Pancreas (tissue), 10 donors: ENCODE results near the gene WDR53. TPM values are rescaled to one million over a fixed set of nuclear protein-coding genes. Genes with fewer than 3 reads are reported as not detected.

ENCODE experiments used
- ATAC-seq, 4 donors: fragments of 200-7000 bp; cut with Tn5 transposase; one replicate each; pipeline versions ENCODE4 v1.8.0 to v1.9.1; 2020; ENCODE audit warnings: mild to moderate bottlenecking in 4 of 4, moderate library complexity in 4 of 4
- DNase-seq, 6 donors: peaks; one replicate each; pipeline ENCODE4 v3.0.0-alpha.2; 2020
- FAIRE-seq: peaks from 2 replicates; lab custom pipeline; 2012; peaks lifted over from hg19 to GRCh38; lab: Jason Lieb, UNC
- H3K27ac ChIP-seq, 4 donors: fragments of 200-600 bp; sonication (generic); 1 replicate in 3 of 4; 2 replicates in 1 of 4; pipeline versions ENCODE4 v1.5.0 to v1.8.0; 2020
- H3K27me3 ChIP-seq, 4 donors: fragments of 200-600 bp; one replicate each; pipeline ENCODE4 v1.8.0; 2021
- H3K36me3 ChIP-seq, 3 donors: fragments of 200-600 bp; sonication (generic) in 1 of 3; one replicate each; pipeline versions ENCODE4 v1.5.0 to v1.8.0; 2020 to 2021
- H3K4me1 ChIP-seq, 3 donors: fragments of 200-600 bp; one replicate each; pipeline ENCODE4 v1.8.0; 2021
- H3K4me3 ChIP-seq, 4 donors: fragments of 200-600 bp; sonication (generic) in 2 of 4; one replicate each; pipeline versions ENCODE4 v1.5.0 to v1.8.0; 2020 to 2021
- H3K9me3 ChIP-seq, 4 donors: fragments of 200-600 bp; one replicate each; pipeline ENCODE4 v1.8.0; 2021
- WGBS, 2 donors: extraction: QIAGEN DNeasy Blood & Tissue Kit; methylation state at CpG; one replicate each; pipeline ENCODE4 v1.1.7; 2013; 5-methylcytosine and 5-hydroxymethylcytosine counted together
- intact Hi-C, 3 donors: fragments of 100-400 bp; cut with DNase I; formaldehyde crosslinking; loops; one replicate each; pipeline versions ENCODE4 v1.11.1 to v1.14.2; 2022
- polyA plus RNA-seq, 2 donors: library from polyadenylated mRNA; stranded (reverse); fragments of 200-250 nt; gene quantifications; one replicate each; pipeline ENCODE4 v1.2.3, GENCODE V29; 2013
- total RNA-seq, 6 donors: library from RNA; stranded (reverse); fragmentation: NEBNext Ultra II Directional in 4 of 6; extraction: Animal tissue kit (Norgen Biotek cat#: 25700) in 4 of 6; gene quantifications; one replicate each; pipeline versions ENCODE4 v1.2.1 to v1.2.4, GENCODE V29; 2021 to 2023
- TF ChIP-seq, protein P1 (sequence below), 4 donors: fragments of 200-600 bp; sonication (generic) in 3 of 4; IDR thresholded peaks; one replicate each; pipeline versions ENCODE4 v1.5.0 to v1.8.0; 2021; ENCODE audit warnings: antibody characterized with exemption in 4 of 4
- donor health status: healthy with polysubstance abuse.
- donor health status: DM: no; HTN: no; CAD: no; lungs with moderate emphysema.
- donor health status: DM: no; HTN: no; CAD: no.
- donor health status: control.
- donor health status: control.
- donor health status: Bipolar disorder and iron deficiency.
- donor health status: DM: yes; HTN: yes; CAD: no.
- donor health status: DM: no; HTN: no; CAD: no.
- donor health status: DM: no; HTN: no; CAD: no.
- donor health status: DM: yes; HTN: yes; CAD: no.

WDR53 gene
- total and polyA plus RNA-seq, 8 donors, result 3.2 to 10.6 (median 4.0) TPM

DNA sequence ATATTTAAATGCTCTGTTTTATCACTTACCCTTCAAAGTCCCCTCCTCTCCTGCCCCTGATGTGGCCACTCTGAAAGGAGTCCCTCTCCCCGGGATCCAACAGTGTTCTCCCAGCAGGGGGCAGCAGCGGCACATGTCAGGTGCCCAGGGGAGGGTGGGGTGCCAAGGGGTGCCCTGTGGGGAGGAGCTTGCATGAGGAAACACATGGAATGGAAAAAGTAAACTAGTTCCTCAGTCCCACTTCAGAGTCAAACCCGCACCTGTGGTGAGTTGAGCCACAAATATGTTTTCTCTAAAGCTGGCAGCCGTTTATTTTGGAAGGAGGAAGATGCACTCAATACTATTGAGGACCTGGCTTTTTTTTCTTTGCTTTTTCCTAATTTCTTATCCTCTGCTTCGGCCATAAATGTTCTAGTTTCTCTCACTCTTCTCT lies 41.0 kb upstream of the WDR53 start:
- peak; percentile 97 to 100 (median 100) for ATAC-seq
- no peaks in the 10 kb centered on the region for H3K36me3 ChIP-seq
- no peaks in the 10 kb centered on the region for H3K9me3 ChIP-seq
- H3K27me3 ChIP-seq, result no peaks in the 10 kb centered on the region
- H3K4me1 ChIP-seq, result peaks cover 0 to 3% (median 0%) of the 10 kb centered on the region in 3 donors
- TF ChIP-seq, protein P1, sequence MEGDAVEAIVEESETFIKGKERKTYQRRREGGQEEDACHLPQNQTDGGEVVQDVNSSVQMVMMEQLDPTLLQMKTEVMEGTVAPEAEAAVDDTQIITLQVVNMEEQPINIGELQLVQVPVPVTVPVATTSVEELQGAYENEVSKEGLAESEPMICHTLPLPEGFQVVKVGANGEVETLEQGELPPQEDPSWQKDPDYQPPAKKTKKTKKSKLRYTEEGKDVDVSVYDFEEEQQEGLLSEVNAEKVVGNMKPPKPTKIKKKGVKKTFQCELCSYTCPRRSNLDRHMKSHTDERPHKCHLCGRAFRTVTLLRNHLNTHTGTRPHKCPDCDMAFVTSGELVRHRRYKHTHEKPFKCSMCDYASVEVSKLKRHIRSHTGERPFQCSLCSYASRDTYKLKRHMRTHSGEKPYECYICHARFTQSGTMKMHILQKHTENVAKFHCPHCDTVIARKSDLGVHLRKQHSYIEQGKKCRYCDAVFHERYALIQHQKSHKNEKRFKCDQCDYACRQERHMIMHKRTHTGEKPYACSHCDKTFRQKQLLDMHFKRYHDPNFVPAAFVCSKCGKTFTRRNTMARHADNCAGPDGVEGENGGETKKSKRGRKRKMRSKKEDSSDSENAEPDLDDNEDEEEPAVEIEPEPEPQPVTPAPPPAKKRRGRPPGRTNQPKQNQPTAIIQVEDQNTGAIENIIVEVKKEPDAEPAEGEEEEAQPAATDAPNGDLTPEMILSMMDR (IDR thresholded peaks at IDR 0.05), result peak; percentile 37 to 80 (median 68)
- DNase-seq, result peak; percentile 80 to 98 (median 90)
- intact Hi-C loops, result loop anchor here in 1 of 3 donors (5.0 kb wide), 1 partner anchor 78 kb away; no protein-coding TSS in a partner anchor
- no peak overlapping the region for H3K4me3 ChIP-seq
- peak overlapping the region in 1 of 4 donors; percentile 15 for H3K27ac ChIP-seq
- no peak for FAIRE-seq
- 9 to 14% methylated on average over 5 of the region's 5 CpGs for WGBS, 2 donors

DNA sequence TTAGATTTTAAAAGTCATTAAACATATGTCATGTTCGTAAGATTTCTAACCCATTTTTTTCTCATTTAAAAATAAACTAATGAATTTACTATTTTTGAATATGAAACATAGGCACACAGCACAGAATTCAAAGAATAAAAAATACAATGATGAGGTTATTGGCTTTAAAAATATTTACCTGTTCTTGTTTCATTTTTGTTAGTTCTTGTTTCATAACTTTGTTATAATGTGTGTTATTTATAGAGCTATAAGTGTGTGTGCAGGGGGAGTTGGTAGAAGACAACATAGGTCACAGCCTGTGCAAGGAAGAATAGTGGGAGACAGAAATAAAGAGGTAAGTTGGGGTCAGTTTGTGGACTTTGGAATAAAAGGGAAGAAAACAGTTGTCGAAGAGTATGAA lies 40.3 kb upstream of the WDR53 start:
- no peak for ATAC-seq
- H3K4me3 ChIP-seq, result no peak overlapping the region
- no peaks in the 10 kb centered on the region for H3K36me3 ChIP-seq
- WGBS, 2 donors, result 89 to 92% methylated on average over 2 of the region's 2 CpGs
- no peak overlapping the region for H3K27ac ChIP-seq
- FAIRE-seq, result no peak
- no peak for DNase-seq
- TF ChIP-seq, protein P1 (IDR thresholded peaks at IDR 0.05), result no peak
- H3K4me1 ChIP-seq, result peaks cover 0 to 3% (median 0%) of the 10 kb centered on the region in 3 donors
- intact Hi-C loops, result loop anchor here in 1 of 3 donors (5.0 kb wide), 1 partner anchor 79 kb away; no protein-coding TSS in a partner anchor
- H3K9me3 ChIP-seq, result no peaks in the 10 kb centered on the region
- no peaks in the 10 kb centered on the region for H3K27me3 ChIP-seq

DNA sequence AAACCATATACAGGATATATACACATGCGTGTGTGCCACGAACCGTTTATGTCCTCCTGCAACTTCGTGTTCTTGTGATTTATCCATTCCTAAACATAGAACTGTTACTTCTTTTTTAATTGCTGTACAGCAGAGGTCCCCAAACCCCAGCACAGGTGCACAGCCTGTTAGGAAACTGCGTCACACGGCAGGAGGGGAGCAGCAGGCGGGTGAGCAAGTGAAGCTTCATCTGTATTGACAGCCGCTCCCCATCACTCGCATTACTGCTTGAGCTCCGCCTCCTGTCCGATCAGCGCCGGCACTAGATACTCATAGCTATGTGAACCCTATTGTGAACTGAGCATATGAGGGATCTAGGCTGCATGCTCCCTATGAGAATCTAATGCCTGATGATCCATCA lies 36.2 kb upstream of the WDR53 start:
- TF ChIP-seq, protein P1 (IDR thresholded peaks at IDR 0.05), result no peak
- no peak overlapping the region for H3K27ac ChIP-seq
- H3K36me3 ChIP-seq, result no peaks in the 10 kb centered on the region
- FAIRE-seq, result no peak
- no peak for DNase-seq
- intact Hi-C loops, result no loop called here
- whole genome bisulfite sequencing, 2 donors, result 50 to 56% methylated on average over 13 of the region's 13 CpGs
- ATAC-seq, result no peak
- no peaks in the 10 kb centered on the region for H3K27me3 ChIP-seq
- no peaks in the 10 kb centered on the region for H3K9me3 ChIP-seq
- no peak overlapping the region for H3K4me3 ChIP-seq
- H3K4me1 ChIP-seq, result peaks cover 0 to under 1% (median 0%) of the 10 kb centered on the region in 3 donors

DNA sequence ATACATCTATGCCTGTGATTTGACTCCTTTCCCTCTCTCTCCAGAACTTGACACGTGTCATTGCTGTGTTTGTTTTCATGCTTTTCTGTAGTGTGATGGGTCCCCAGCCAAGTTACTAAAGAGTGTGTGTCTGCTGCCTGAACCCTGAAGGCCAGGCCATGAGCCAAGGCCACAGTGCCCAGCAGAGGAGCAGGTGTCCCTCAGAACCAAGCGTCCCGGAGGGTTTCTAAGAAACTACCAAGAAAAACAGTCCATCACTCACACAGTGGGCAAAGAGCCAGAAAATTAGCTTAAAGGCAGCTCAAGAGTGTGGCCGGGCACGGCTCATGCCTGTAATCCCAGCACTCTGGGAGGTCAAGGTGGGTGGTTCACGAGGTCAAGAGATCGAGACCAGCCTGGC lies 35.3 kb upstream of the WDR53 start:
- no peaks in the 10 kb centered on the region for H3K9me3 ChIP-seq
- ATAC-seq (no peak), FAIRE-seq (no peak), DNase-seq (no peak)
- WGBS, 2 donors, result 35 to 47% methylated on average over 7 of the region's 7 CpGs
- H3K27me3 ChIP-seq, result no peaks in the 10 kb centered on the region
- intact Hi-C loops, result no loop called here
- no peak overlapping the region for H3K27ac ChIP-seq
- H3K4me3 ChIP-seq, result no peak overlapping the region
- H3K4me1 ChIP-seq, result no peaks in the 10 kb centered on the region
- no peaks in the 10 kb centered on the region for H3K36me3 ChIP-seq
- TF ChIP-seq, protein P1 (IDR thresholded peaks at IDR 0.05), result no peak

DNA sequence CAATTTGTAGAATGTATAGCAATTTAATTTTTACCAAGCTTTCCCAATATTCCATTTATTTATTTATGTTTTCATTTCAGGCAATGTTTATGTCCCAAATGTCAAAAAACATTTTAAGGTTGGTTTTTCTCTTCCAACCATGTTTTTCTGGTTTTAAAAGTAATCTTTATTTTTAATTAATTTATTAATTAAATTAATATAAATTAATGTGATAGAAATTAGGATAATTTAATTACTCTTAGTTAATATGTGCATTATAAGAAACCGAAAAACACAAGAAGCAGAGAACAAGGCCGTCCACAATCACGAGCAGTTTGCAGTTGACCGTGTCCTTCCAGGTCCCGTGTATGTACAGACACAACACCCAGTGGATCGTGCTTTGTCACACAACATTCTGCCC lies 34.3 kb upstream of the WDR53 start:
- H3K4me1 ChIP-seq, result no peaks in the 10 kb centered on the region
- H3K27ac ChIP-seq, result no peak overlapping the region
- H3K36me3 ChIP-seq, result no peaks in the 10 kb centered on the region
- no peak for FAIRE-seq
- no peak for DNase-seq
- H3K9me3 ChIP-seq, result no peaks in the 10 kb centered on the region
- WGBS, 2 donors, result 78 to 86% methylated on average over 6 of the region's 6 CpGs
- intact Hi-C loops, result no loop called here
- TF ChIP-seq, protein P1 (IDR thresholded peaks at IDR 0.05), result no peak
- H3K4me3 ChIP-seq, result no peak overlapping the region
- ATAC-seq, result no peak
- H3K27me3 ChIP-seq, result no peaks in the 10 kb centered on the region
